Activated CD8-positive, alpha-beta memory T cell treated with anti-CD3 and anti-CD28 coated beads, Interleukin-2, amount 10 ng/mL, durations not matched to agents 7 days and 5 days (primary cell): Measurements from ENCODE around the gene NGFR. TPM values are rescaled to one million over a fixed set of nuclear protein-coding genes. Genes with fewer than 3 reads are reported as not detected.
"Not testable (repeated sequence)": the region's sequence is repeated elsewhere in the genome, so short reads cannot be mapped to it uniquely, and the experiment has no call there.

Source experiments
- ATAC-seq: fragments of 150-1000 bp; cut with Tn5 transposase; one replicate; pipeline ENCODE4 v1.10.0; 2021; ENCODE audit warnings: moderate library complexity
- CTCF ChIA-PET: fragments of 350-600 bp; sonication (Branson Sonifier 250); formaldehyde crosslinking; loops from one replicate; lab custom pipeline; 2021; ENCODE audit warnings: antibody characterized with exemption; lab: Charles Lee
- DNase-seq: peaks from one replicate; pipeline ENCODE4 v3.0.0-alpha.2; 2020
- H3K27ac Mint-ChIP-seq: one replicate; pipeline ENCODE4 v1.8.0; 2021; ENCODE audit warnings: mild to moderate bottlenecking, mixed read lengths
- H3K27me3 Mint-ChIP-seq: one replicate; pipeline ENCODE4 v1.8.0; 2021; ENCODE audit warnings: mixed read lengths
- H3K36me3 Mint-ChIP-seq: one replicate; pipeline ENCODE4 v1.8.0; 2021; ENCODE audit warnings: mild to moderate bottlenecking, mixed read lengths
- H3K4me1 Mint-ChIP-seq: one replicate; pipeline ENCODE4 v1.8.0; 2021; ENCODE audit warnings: mixed read lengths
- H3K4me3 Mint-ChIP-seq: one replicate; pipeline ENCODE4 v1.8.0; 2021; ENCODE audit warnings: mild to moderate bottlenecking, moderate library complexity, mixed read lengths
- H3K9me3 Mint-ChIP-seq: one replicate; pipeline ENCODE4 v1.8.0; 2022; ENCODE audit warnings: low read depth, mixed read lengths
- total RNA-seq, 2 experiments: library from RNA; stranded (reverse); gene quantifications; one replicate each; pipeline ENCODE4 v1.2.3, GENCODE V29; 2021

NGFR gene
- total RNA-seq, 2 experiments from 2014 or later: 0.07 to 0.20 TPM

DNA sequence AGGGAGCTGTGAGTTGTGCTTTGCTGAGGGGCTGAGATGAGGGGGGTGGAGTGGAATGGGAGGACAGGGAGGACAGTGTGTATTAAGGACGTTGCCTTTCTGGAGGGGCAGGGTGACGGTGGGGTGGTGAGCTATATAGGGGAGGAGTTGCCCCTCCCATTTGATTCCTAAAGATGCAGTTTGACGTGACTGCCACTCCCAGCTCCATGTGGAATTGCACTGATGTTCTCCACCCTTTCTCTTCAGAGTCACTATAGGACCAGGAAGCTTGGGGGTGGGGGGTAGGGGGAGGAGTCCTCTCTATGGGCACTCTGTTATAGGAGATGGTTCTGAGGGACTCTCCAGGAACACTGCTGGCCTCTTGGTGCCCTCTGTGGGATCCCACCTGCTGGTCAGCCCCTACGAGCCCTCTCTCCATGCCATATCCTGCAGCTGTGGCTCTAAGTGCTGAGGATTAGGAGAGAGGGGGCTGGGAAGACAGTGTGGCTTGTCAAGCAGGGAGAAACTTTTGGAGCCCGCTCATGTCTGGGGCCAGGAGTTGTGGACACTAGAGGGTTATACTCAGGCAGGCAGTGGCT is 3.8 kb upstream of the NGFR start:
- DNase-seq (no peak), ATAC-seq (no peak)
- peaks cover 13% of the 10 kb centered on the region for H3K4me1 Mint-ChIP-seq
- H3K36me3 Mint-ChIP-seq: no peaks in the 10 kb centered on the region
- H3K27ac Mint-ChIP-seq: no peak overlapping the region
- H3K27me3 Mint-ChIP-seq: peaks cover 65% of the 10 kb centered on the region
- H3K4me3 Mint-ChIP-seq: no peak overlapping the region
- H3K9me3 Mint-ChIP-seq: no peaks in the 10 kb centered on the region
- CTCF ChIA-PET: no interaction called here

DNA sequence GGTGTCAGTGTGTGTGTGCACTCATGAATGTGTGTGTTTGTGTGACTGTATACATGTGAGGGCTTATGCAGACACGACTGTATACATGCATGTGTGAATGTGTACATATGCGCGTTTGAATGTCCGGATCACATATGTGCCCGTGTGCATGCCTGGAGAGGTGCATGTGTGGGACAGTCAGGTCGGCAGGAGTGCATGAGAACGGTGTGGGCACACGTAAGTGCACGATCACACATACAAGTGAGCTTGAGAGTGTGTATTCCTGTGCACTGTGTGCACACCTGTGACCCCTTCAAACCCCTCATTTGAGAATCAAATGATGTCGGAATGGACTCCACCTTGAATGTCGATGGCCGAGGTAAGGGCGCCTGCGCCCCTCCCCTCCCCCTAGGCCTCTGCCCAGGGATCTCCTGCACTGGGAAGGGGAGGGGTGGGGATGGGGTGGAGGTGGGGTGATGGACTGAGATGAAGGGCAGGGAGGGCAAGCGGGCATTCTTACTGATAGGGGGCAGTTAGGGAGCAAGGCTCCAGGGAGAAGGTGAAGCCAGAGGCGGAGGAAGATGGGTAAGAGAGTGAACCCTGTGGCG is 601 bp upstream of the NGFR start:
- ATAC-seq (no peak), DNase-seq (no peak)
- no peaks in the 10 kb centered on the region for H3K36me3 Mint-ChIP-seq
- H3K4me3 Mint-ChIP-seq: peak overlapping the region; percentile 53
- no peaks in the 10 kb centered on the region for H3K9me3 Mint-ChIP-seq
- CTCF ChIA-PET: interaction anchor here (1.1 to 3.7 kb wide), 5 partner anchors 59 to 504 kb away, joined by 3 to 23 read pairs (median 3); no protein-coding TSS in a partner anchor
- peaks cover 76% of the 10 kb centered on the region for H3K27me3 Mint-ChIP-seq
- H3K27ac Mint-ChIP-seq: no peak overlapping the region
- peaks cover 22% of the 10 kb centered on the region for H3K4me1 Mint-ChIP-seq

DNA sequence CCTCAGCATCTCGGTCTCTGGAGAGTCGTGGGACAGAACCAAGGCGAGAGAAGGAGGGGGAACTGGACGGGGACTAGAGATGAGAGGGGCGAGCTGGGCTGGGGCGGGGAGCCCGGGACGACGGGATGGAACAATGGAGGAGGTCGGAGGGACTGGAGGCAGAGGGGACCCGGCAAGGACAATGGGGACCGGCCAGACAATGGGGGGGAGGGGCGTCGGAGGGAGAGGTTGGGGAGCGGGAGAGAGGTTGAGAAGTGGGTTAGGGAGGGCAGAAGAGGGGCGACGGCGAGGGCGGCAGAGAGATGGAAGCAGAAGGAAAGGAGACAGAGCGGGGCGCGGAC is 719 bp downstream of the NGFR start:
- Mint-ChIP-seq H3K4me3 (peak overlapping the region; percentile 52), H3K27me3 (peaks cover 79% of the 10 kb centered on the region), H3K9me3 (no peaks in the 10 kb centered on the region), H3K27ac (no peak overlapping the region), H3K4me1 (peaks cover 22% of the 10 kb centered on the region), H3K36me3 (no peaks in the 10 kb centered on the region)
- CTCF ChIA-PET: interaction anchor here (0.6 to 3.7 kb wide), 22 partner anchors 9 to 502 kb away, joined by 3 to 23 read pairs (median 4); partner anchors contain the start of gene PHB1
- DNase-seq: no peak
- ATAC-seq: no peak

DNA sequence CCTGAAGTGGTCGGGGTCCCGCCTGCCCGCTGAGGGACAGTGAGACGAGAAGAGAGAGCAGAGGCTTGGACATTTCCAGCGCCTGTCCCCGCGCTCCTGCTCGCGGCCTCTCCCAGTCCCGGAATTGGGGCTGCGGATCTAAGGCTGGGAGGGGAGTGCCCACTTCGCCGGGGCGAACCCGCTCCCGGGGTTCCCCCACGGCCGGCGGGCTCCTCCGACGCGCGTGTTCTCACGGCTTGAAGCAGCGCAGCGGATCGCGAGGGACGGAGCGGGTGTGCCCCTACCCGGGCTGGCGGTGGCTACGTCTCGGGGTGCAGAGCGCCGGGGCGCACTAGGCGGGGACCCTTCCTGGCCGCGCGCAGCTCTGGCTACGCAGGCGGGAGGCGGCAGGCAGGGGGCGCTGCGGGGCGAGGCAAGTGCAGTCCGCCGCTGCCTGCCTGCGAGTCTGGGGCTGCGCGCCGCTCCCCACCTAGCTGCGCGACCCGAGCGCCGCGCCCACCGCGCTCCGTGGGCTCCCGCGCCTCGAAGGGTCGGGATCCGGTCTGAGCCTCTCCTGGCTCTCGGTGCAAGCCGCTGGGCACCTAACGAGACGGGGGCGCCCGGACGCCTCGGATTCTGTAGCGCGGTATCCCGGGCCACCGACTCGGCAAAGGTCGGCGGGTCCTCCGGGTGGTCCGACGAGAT is 1.2 kb downstream of the NGFR start:
- DNase-seq: peak; percentile 86
- peak; percentile 85 for ATAC-seq
- peak overlapping the region; percentile 52 for H3K4me3 Mint-ChIP-seq
- H3K27ac Mint-ChIP-seq: no peak overlapping the region
- H3K4me1 Mint-ChIP-seq: peaks cover 22% of the 10 kb centered on the region
- H3K9me3 Mint-ChIP-seq: no peaks in the 10 kb centered on the region
- CTCF ChIA-PET: interaction anchor here (0.5 to 3.7 kb wide), 26 partner anchors 9 to 467 kb away, joined by 3 to 23 read pairs (median 4); partner anchors contain the start of gene PHB1
- H3K27me3 Mint-ChIP-seq: peaks cover 80% of the 10 kb centered on the region
- no peaks in the 10 kb centered on the region for H3K36me3 Mint-ChIP-seq

DNA sequence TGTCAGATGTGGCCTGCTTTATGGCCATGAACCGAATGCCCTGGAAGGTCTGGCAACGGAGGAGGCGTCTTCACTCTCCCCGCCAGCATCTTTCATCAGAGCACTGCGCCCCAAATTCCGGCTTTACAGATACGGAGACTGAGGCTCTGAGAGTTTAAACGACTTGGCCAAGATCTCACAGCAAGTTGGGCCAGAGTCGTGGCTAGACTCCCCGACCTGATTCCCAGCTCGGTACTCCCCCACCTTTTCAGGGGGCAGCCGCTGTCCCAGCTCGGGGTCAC is 1.7 kb downstream of the NGFR start:
- Mint-ChIP-seq H3K4me3 (peak overlapping the region; percentile 52), H3K27ac (no peak overlapping the region), H3K9me3 (no peaks in the 10 kb centered on the region), H3K27me3 (peaks cover 79% of the 10 kb centered on the region), H3K36me3 (no peaks in the 10 kb centered on the region), H3K4me1 (peaks cover 22% of the 10 kb centered on the region)
- ATAC-seq: no peak
- no peak for DNase-seq
- CTCF ChIA-PET: interaction anchor here (0.5 to 3.7 kb wide), 23 partner anchors 12 to 384 kb away, joined by 3 to 23 read pairs (median 4); partner anchors contain the start of gene PHB1

DNA sequence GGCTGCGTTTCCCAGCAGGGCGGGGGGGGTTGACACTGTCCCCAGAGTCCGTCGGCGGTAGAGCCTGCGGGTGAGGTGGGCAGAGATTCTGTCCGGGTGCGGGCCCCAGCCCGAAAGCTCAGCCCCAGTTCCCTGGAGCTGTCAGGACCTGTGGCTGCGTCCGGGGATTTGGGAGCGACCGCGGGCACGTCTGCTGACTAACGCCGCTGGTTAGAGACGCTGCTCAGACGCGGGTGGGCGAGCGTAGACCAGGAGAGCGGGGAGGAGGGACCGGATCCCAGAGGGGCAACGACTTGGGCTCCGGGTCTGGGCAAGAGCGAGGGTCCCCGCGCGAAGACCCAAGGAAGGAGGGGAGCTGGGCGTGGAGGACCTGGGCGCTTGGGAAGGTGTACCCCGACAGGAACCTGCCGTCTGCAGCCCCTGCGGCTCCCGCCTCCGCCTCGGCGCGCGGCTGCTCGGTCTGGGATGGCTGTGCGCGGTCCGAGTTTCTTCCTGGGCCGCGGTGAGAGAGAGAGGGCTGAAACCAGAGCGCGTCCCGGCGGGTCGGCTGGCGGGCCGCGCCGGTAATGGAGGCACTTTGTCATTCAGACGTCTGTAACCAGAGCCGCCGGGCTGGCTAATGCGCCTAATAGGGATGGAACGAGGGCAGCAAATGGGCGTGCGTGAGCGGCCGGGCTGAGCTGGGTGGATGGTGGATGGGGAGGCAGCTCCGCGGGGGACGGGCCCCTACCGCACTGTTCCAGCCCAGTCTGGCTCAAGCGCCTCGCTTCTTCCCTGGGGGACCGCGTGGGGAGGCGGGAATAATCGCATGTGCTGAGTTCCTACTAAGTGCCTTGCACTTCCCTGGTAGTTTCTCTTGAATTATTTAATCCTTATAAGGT is 2.3 kb downstream of the NGFR start:
- no peak overlapping the region for H3K27ac Mint-ChIP-seq
- CTCF ChIA-PET: interaction anchor here (0.5 to 3.7 kb wide), 22 partner anchors 9 to 200 kb away, joined by 3 to 23 read pairs (median 4); partner anchors contain the start of gene PHB1
- peak overlapping the region; percentile 52 for H3K4me3 Mint-ChIP-seq
- H3K27me3 Mint-ChIP-seq: peaks cover 80% of the 10 kb centered on the region
- no peaks in the 10 kb centered on the region for H3K9me3 Mint-ChIP-seq
- H3K36me3 Mint-ChIP-seq: no peaks in the 10 kb centered on the region
- H3K4me1 Mint-ChIP-seq: peaks cover 22% of the 10 kb centered on the region
- ATAC-seq: no peak
- DNase-seq: no peak

DNA sequence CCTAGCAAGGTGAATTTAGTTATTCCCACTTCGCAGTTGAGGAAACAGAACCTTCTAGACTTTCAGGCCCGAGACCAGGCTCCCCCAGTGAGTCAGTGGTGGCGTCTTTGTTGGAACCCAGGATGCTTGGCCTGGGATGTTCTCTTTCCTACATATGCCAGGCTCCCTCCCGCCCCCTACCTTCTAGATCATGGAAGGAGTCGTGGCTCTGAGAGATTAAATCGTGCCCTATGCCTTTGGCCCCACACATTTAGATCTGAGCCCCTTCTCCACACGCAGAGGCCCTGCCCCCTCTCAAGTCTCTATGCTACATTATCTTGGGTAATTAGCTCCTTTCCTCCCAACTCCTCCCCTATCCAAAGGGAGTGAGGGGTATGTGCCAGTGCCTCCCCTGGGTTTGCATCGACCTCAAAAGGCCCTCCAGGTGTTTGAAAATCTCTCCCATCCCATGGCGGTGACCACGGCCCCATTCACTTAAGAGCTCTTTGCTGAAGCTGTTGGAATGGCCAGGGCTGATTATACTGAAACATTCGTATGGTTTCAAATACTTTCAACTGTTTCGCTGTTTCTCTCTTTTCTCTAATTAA is 3.0 kb downstream of the NGFR start:
- peaks cover 78% of the 10 kb centered on the region for H3K27me3 Mint-ChIP-seq
- CTCF ChIA-PET: interaction anchor here (1.4 to 3.7 kb wide), 5 partner anchors 10 to 69 kb away, joined by 3 to 23 read pairs (median 4); no protein-coding TSS in a partner anchor
- H3K4me1 Mint-ChIP-seq: peaks cover 22% of the 10 kb centered on the region
- DNase-seq: no peak
- no peak overlapping the region for H3K4me3 Mint-ChIP-seq
- no peaks in the 10 kb centered on the region for H3K9me3 Mint-ChIP-seq
- ATAC-seq: no peak
- H3K27ac Mint-ChIP-seq: no peak overlapping the region
- no peaks in the 10 kb centered on the region for H3K36me3 Mint-ChIP-seq

DNA sequence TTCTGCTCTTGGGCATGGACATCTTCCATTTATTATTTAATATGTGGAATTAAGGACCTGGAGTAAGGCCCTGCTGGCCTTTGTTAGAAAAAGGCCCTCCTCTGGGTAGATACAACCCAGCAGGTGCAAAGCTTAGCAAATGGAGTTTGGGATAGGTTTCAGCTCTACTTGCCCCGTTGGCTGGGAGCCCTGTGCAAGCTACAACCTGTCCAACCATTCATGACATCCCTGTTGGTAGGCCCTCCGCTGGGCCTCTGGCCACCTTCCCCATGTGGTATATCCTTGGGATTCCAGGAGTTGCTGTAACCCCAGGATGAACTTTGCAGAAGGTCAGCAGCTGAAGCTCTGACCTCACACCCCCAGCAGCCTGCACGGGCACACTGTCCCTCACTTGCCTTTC is 6.4 kb downstream of the NGFR start:
- Mint-ChIP-seq H3K4me1 (peaks cover 8% of the 10 kb centered on the region), H3K27ac (no peak overlapping the region), H3K4me3 (no peak overlapping the region), H3K36me3 (no peaks in the 10 kb centered on the region), H3K9me3 (no peaks in the 10 kb centered on the region), H3K27me3 (peaks cover 71% of the 10 kb centered on the region)
- ATAC-seq (no peak), DNase-seq (no peak)
- CTCF ChIA-PET: interaction anchor here (1.3 kb wide), 1 partner anchor 54 kb away, joined by 5 read pairs; no protein-coding TSS in a partner anchor

DNA sequence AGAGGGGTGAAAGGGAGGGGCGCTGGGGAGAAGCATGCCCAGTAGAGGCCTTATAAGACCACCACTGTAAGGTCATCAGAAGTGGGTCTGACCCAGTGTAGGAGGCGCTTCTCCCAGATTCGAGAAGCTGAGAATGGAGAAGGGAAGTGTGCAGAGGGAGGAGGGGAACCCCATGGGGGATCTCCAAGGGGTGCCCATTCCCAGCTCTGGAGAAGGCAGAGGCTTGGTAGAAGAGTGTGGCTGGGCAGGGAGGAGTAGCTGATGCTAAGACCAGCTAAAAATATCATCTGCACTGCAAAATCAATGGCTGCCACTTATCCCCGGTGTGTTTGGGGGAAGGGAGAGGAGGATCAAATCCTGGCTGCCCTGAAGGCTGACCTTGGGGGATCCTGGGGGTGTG is 7.2 kb downstream of the NGFR start:
- peaks cover 64% of the 10 kb centered on the region for H3K27me3 Mint-ChIP-seq
- DNase-seq: no peak
- H3K27ac Mint-ChIP-seq: no peak overlapping the region
- ATAC-seq: no peak
- no peaks in the 10 kb centered on the region for H3K36me3 Mint-ChIP-seq
- CTCF ChIA-PET: interaction anchor here (1.3 kb wide), 1 partner anchor 53 kb away, joined by 5 read pairs; no protein-coding TSS in a partner anchor
- no peak overlapping the region for H3K4me3 Mint-ChIP-seq
- H3K9me3 Mint-ChIP-seq: no peaks in the 10 kb centered on the region
- peaks cover 5% of the 10 kb centered on the region for H3K4me1 Mint-ChIP-seq

DNA sequence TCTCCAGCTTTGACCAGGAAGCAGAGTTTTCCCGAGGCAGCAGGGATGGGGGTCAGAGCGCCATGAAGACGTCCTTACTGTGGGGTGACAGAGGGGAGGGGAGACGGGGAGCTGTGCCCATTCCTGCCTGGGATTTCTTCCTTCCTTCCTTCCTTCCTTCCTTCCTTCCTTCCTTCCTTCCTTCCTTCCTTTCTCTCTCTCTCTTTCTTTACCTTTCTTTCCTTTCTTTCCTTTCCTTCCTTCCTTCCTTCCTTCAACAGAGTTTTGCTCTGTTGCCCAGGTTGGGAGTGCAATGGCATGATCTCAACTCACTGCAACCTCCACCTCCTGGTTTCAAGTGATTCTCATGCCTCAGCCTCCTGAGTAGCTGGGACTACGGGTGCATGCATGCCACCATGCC is 7.6 kb downstream of the NGFR start:
- H3K27ac Mint-ChIP-seq, CTCF ChIA-PET, H3K9me3 Mint-ChIP-seq, H3K4me1 Mint-ChIP-seq, H3K4me3 Mint-ChIP-seq, H3K36me3 Mint-ChIP-seq, ATAC-seq, DNase-seq: not testable (repeated sequence)
- H3K27me3 Mint-ChIP-seq: peaks cover 63% of the 10 kb centered on the region

DNA sequence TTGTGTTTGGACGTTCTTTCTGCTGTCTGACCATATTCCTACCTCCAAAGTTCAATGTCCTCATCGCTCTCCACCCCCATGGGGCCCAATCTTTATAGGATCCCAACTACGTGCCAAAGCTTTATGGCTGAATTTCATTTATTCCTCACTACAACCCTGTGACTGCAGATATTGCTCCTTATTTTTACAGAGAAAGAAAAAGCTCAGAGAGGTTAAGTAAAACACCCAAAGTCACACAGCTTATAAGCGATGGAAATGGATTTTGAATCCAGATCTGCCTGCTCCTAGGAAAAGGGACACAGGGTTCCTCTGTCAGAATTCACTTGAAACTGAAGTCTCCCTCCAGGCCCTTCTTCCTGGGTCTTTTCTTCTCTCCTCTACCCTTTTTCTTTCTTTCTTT is 9.3 kb downstream of the NGFR start:
- no peak overlapping the region for H3K27ac Mint-ChIP-seq
- ATAC-seq (no peak), DNase-seq (no peak)
- no peaks in the 10 kb centered on the region for H3K9me3 Mint-ChIP-seq
- no peak overlapping the region for H3K4me3 Mint-ChIP-seq
- peaks cover 57% of the 10 kb centered on the region for H3K27me3 Mint-ChIP-seq
- no peaks in the 10 kb centered on the region for H3K4me1 Mint-ChIP-seq
- H3K36me3 Mint-ChIP-seq: no peaks in the 10 kb centered on the region
- CTCF ChIA-PET: interaction anchor here (0.9 kb wide), 1 partner anchor 611 kb away, joined by 3 read pairs; no protein-coding TSS in a partner anchor

DNA sequence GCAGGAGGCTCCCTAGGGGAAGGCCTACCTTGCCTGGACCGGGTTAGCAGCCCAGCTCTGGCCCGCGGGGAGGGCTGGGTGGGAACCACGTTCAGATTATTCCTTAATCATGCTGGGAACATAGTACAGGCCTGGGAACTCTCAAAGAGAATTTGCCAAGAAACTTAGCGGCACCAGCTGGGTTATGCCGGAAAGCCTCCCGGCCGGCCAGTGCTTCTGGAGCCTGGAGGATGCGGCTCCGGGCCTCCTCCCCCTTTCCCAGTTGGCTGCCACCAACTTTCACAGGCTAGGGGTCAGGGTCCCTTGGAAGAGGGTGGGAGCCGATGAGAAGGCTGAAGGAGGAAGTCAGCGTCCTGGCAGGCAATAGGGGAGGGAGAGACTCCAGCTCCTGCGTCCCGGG is 10.8 kb downstream of the NGFR start:
- no peaks in the 10 kb centered on the region for H3K4me1 Mint-ChIP-seq
- H3K9me3 Mint-ChIP-seq: no peaks in the 10 kb centered on the region
- ATAC-seq (no peak), DNase-seq (no peak)
- no peak overlapping the region for H3K27ac Mint-ChIP-seq
- H3K36me3 Mint-ChIP-seq: no peaks in the 10 kb centered on the region
- H3K4me3 Mint-ChIP-seq: no peak overlapping the region
- CTCF ChIA-PET: interaction anchor here (1.1 kb wide), 1 partner anchor 50 kb away, joined by 4 read pairs; no protein-coding TSS in a partner anchor
- peaks cover 49% of the 10 kb centered on the region for H3K27me3 Mint-ChIP-seq
